Breast epithelium (tissue), 3 donors: ENCODE data around the gene TSR3.

Experiments used
- CTCF ChIP-seq, 3 donors: fragments of 450-650 bp; IDR thresholded peaks; one replicate each; pipeline ENCODE4 v1.5.1; 2016 to 2017; ENCODE audit warnings: antibody characterized with exemption in 3 of 3, mild to moderate bottlenecking in 3 of 3, moderate library complexity in 3 of 3
- POLR2A ChIP-seq: fragments of 450-650 bp; IDR thresholded peaks from one replicate; pipeline ENCODE4 v1.6.1; 2016; ENCODE audit warnings: antibody characterized with exemption, mild to moderate bottlenecking, moderate library complexity
- POLR2AphosphoS5 ChIP-seq, 3 donors: sonication (generic); formaldehyde crosslinking; IDR thresholded peaks; one replicate each; pipeline ENCODE4 v1.6.1; 2017; ENCODE audit warnings: antibody characterized with exemption in 3 of 3

DNA sequence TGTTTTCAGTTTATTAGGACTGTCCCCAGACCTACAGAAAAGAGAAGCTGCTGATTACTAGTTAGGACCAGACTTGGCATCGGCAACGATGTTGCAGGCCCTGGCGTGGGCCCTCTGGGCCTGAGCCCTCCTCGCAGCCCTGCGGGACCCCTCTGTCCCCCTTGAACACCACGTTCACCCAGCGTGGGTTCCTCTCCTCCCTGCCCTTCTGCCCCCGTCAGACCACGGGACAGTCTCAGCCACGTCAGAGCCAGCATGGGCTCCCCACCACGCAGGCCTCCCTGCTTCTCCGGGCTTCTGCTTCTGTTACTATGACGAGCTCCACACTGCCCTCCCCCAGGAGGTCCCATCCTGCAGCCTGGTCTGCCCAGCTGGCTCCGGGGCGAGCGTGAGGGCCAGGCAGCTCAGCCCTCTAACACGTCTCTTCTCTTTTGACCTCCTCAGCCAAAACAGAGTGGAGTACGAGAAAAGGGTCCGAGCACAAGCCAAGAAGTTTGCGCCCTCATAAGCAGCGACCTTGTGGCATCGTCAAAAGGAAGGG lies 27.3 kb downstream of the TSR3 start:
- no peak for TF ChIP-seq CTCF (IDR thresholded peaks at IDR 0.05)
- TF ChIP-seq POLR2A, result no peak
- TF ChIP-seq POLR2AphosphoS5 (IDR thresholded peaks at IDR 0.05), result no peak
